Activated CD4-positive, alpha-beta T cell treated with anti-CD3 and anti-CD28 coated beads, Interleukin-2, amount 10 ng/mL, durations not matched to agents 7 days and 5 days (primary cell): ENCODE data around the gene RTL5. TPM values are rescaled to one million over a fixed set of nuclear protein-coding genes. Genes with fewer than 3 reads are reported as not detected.
A peak's percentile ranks its signal among the peaks of the same experiment; 100 is the strongest.

Experiments
- CTCF ChIA-PET: fragments of 350-600 bp; sonication (Branson Sonifier 250); formaldehyde crosslinking; loops from one replicate; lab custom pipeline; 2021; ENCODE audit warnings: antibody characterized with exemption; lab: Charles Lee
- POLR2A ChIA-PET: fragments of 350-600 bp; sonication (Branson Sonifier 250); formaldehyde crosslinking; loops from one replicate; lab custom pipeline; 2021; ENCODE audit warnings: antibody characterized with exemption; lab: Charles Lee
- DNase-seq: peaks from one replicate; pipeline ENCODE4 v3.0.0-alpha.2; 2020
- H3K27ac Mint-ChIP-seq: one replicate; pipeline ENCODE4 v1.8.0; 2021; ENCODE audit warnings: mild to moderate bottlenecking, moderate library complexity, mixed read lengths
- H3K27me3 Mint-ChIP-seq: one replicate; pipeline ENCODE4 v1.8.0; 2021; ENCODE audit warnings: mixed read lengths
- H3K36me3 Mint-ChIP-seq: one replicate; pipeline ENCODE4 v1.8.0; 2021; ENCODE audit warnings: low read depth, mixed read lengths
- H3K4me1 Mint-ChIP-seq: one replicate; pipeline ENCODE4 v1.8.0; 2021; ENCODE audit warnings: mixed read lengths
- H3K4me3 Mint-ChIP-seq: one replicate; pipeline ENCODE4 v1.8.0; 2021; ENCODE audit warnings: mild to moderate bottlenecking, moderate library complexity, mixed read lengths
- H3K9me3 Mint-ChIP-seq: one replicate; pipeline ENCODE4 v1.8.0; 2021; ENCODE audit warnings: mixed read lengths
- total RNA-seq, 2 experiments: library from RNA; stranded (reverse); gene quantifications; one replicate each; pipeline ENCODE4 v1.2.3, GENCODE V29; 2021

RTL5 gene
- total RNA-seq, 2 experiments from 2014 or later = 0.07 to 0.15 TPM

DNA sequence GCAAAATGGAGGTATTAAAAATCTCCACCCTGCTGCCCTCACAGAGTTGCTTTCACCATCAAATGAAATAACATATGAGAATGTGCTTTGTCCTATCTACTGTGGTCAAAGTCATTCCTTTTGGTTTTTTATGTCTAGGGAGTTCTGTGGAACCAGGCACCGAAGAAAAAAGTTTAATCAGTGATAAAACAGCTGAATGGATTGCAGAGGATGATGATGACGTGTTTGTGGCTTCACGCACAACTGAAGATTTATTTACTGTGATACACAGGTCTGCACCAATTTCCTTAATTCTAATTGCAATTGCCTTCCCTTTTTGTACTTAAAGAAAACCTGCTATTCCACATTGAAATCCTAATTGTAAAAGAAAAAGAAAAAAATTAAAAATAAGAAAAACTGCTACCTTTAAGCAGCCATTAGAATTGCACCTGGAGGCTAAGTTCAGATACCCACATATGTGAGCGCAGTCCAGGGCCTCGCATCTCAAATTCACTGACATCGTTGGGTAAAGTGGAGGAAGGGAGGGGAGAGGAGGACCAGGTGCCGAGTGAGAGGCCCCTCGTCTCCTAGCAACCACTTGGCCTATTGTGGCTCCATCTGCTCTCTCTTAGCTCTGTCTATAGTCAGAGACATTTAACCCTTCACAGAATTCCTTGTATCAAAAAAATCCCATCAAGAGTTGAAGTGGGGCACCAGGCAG, 10.5 kb upstream of the RTL5 start:
- Mint-ChIP-seq H3K27me3 (peaks cover 32% of the 10 kb centered on the region), H3K27ac (no peak overlapping the region), H3K9me3 (no peaks in the 10 kb centered on the region), H3K36me3 (no peaks in the 10 kb centered on the region), H3K4me3 (no peak overlapping the region), H3K4me1 (peaks cover 30% of the 10 kb centered on the region)
- ChIA-PET POLR2A (no interaction called here), CTCF (interaction anchor here (1.4 to 2.3 kb wide), 3 partner anchors 10 to 15 kb away, joined by 3 to 8 read pairs (median 3); no protein-coding TSS in a partner anchor)
- DNase-seq = no peak

DNA sequence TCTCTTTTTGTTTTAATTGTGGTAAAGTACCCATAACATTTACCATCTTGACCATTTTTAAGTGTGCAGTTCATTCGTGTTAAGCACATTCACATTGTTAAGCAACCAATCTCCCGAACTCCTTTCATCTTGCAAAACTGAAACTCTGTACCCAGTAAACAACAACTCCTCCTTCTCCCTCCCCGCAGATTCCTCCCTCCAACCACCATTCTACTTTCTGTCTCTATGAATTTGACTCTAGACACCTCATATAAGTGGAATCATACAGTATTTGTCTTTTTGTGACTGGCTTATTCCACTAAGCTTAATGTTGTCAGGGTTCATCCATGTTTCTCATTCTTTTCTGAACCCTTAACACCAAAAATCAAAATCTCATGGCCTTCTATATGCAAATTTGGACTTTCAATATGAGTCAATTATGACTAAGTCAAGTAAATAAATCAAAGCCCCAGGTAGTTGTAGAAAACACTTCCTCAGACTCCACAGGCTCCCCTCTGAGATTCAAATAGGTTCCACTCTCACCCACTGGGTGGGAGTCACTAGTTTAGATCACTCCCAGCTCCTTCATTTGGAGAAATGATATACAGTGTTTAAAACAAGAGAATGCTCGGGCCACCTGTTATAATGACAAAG, 9.8 kb upstream of the RTL5 start:
- CTCF ChIA-PET = interaction anchor here (1.2 to 2.3 kb wide), 4 partner anchors 8 to 14 kb away, joined by 3 to 8 read pairs (median 4); partner anchors contain the start of gene RTL5
- POLR2A ChIA-PET = no interaction called here
- H3K4me3 Mint-ChIP-seq = peak overlapping the region; percentile 43
- no peaks in the 10 kb centered on the region for H3K36me3 Mint-ChIP-seq
- peak overlapping the region; percentile 83 for H3K27ac Mint-ChIP-seq
- H3K9me3 Mint-ChIP-seq = no peaks in the 10 kb centered on the region
- peaks cover 31% of the 10 kb centered on the region for H3K27me3 Mint-ChIP-seq
- DNase-seq = peak; percentile 40
- peaks cover 30% of the 10 kb centered on the region for H3K4me1 Mint-ChIP-seq

DNA sequence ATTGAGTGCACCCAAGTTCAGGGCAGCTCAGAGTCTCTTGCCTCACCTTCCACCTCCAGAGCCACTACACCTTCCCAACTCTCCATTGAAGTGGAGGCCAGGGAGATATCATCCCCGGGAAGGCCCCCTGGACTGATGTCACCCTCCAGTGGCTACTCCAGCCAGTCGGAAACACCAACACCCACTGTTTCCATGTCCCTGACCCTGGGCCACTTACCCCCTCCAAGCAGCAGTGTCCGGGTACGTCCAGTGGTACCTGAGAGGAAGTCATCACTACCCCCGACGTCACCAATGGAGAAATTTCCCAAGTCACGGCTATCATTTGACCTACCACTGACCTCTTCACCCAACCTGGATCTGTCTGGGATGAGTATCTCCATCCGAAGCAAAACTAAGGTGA, 7.8 kb upstream of the RTL5 start:
- H3K27ac Mint-ChIP-seq = no peak overlapping the region
- H3K9me3 Mint-ChIP-seq = no peaks in the 10 kb centered on the region
- no peak overlapping the region for H3K4me3 Mint-ChIP-seq
- H3K27me3 Mint-ChIP-seq = peaks cover 35% of the 10 kb centered on the region
- ChIA-PET POLR2A (no interaction called here), CTCF (interaction anchor here (1.7 to 2.1 kb wide), 2 partner anchors 10 to 13 kb away, joined by 4 to 6 read pairs; no protein-coding TSS in a partner anchor)
- DNase-seq = no peak
- no peaks in the 10 kb centered on the region for H3K36me3 Mint-ChIP-seq
- peaks cover 30% of the 10 kb centered on the region for H3K4me1 Mint-ChIP-seq

DNA sequence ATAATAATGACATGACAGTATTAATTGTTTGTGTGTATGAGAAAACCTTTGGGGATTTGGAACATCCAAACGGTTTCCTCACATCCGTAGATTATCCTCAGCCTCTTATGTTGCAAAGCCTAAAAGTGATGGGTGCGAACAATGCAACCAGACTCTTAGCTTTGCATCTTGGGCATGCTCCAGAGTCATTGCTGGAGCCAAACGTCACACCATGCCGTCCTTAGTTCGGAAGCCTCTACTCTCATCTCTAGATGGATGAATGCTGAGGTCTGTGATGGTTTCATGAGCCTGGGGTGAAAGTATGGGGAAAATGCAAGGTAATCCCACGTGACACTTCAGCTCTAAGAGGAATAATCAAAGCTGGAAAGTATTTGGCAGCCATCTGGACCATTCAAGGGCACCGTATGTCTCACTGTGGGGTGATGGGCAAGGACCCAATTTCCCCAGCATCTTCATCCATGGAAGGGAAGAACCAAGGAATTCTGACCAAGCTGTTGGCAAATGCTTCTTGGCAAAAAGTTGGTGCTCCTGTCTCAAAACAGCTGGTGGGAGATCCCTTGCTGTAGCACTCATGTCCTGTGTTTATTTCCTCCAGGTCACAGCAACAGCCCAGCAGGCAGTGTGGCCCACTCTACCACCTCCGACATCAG, 6.3 kb upstream of the RTL5 start:
- Mint-ChIP-seq H3K4me1 (peaks cover 16% of the 10 kb centered on the region), H3K4me3 (no peak overlapping the region), H3K27me3 (peaks cover 46% of the 10 kb centered on the region), H3K36me3 (no peaks in the 10 kb centered on the region), H3K27ac (no peak overlapping the region), H3K9me3 (no peaks in the 10 kb centered on the region)
- ChIA-PET CTCF (interaction anchor here (1.7 kb wide), 1 partner anchor 11 kb away, joined by 6 read pairs; no protein-coding TSS in a partner anchor), POLR2A (no interaction called here)
- no peak for DNase-seq

DNA sequence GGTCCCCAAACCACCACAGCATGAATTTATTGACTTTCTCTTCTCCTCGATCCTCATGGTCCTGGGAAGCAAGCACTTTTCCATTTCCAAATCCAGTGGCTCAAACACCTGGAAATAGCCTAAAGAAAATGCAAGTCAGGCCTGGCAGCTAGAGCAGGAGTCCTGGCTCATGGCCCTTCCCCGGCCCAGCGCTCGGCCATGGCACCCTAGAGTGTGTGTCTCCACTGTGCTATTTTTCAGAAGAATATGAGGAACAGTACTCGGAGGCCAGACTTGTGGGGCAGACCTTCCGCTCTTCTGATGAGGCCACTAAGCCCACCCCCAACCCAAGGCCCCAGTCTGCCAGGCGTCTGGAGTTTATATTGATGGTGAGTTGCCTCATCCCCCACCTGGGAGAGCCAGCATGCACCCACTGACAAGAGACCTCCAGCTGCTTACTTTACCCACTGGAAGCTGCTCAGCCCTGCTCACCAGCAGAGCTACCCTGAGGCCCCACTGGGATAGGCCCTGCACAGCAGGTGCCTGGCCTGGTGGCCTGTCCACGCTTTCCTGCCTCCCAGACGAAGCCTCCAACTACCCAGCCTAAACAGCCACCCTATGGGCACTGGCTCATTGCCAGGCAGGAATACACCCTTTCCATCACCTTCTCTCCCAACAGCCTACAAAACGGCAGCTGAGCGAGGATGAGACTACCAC, 2.3 kb upstream of the RTL5 start:
- Mint-ChIP-seq H3K27me3 (peaks cover 62% of the 10 kb centered on the region), H3K4me3 (no peak overlapping the region), H3K9me3 (no peaks in the 10 kb centered on the region), H3K4me1 (peaks cover 3% of the 10 kb centered on the region), H3K27ac (no peak overlapping the region), H3K36me3 (no peaks in the 10 kb centered on the region)
- POLR2A ChIA-PET = no interaction called here
- no peak for DNase-seq
- CTCF ChIA-PET = interaction anchor here (1.0 to 1.6 kb wide), 2 partner anchors 31 to 59 kb away, joined by 3 read pairs; no protein-coding TSS in a partner anchor

DNA sequence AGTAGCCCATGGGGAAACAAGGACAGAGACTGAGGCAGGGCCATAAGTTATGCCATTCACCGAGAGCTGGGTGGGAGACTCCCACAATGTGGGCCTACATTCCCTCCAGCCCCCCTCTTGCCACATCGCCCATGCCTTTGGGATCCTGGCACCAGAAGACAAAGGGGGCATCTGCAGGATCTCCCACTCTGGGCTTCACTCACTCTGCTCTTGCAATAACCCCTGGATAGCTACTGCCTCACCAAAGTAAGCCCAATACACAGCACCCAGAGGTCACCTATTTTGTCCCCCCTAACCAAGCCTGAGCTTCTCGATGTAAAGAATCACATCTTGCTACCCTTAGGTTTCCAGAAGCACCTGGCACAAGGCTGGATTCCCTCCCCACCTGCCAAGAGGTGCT, 741 bp upstream of the RTL5 start:
- POLR2A ChIA-PET = no interaction called here
- H3K27me3 Mint-ChIP-seq = peaks cover 73% of the 10 kb centered on the region
- H3K9me3 Mint-ChIP-seq = no peaks in the 10 kb centered on the region
- peaks cover 3% of the 10 kb centered on the region for H3K4me1 Mint-ChIP-seq
- H3K4me3 Mint-ChIP-seq = no peak overlapping the region
- no peak overlapping the region for H3K27ac Mint-ChIP-seq
- H3K36me3 Mint-ChIP-seq = no peaks in the 10 kb centered on the region
- DNase-seq = no peak
- CTCF ChIA-PET = interaction anchor here (1.4 kb wide), 2 partner anchors 9 to 145 kb away, joined by 3 read pairs; partner anchors contain the start of gene RPS4X

DNA sequence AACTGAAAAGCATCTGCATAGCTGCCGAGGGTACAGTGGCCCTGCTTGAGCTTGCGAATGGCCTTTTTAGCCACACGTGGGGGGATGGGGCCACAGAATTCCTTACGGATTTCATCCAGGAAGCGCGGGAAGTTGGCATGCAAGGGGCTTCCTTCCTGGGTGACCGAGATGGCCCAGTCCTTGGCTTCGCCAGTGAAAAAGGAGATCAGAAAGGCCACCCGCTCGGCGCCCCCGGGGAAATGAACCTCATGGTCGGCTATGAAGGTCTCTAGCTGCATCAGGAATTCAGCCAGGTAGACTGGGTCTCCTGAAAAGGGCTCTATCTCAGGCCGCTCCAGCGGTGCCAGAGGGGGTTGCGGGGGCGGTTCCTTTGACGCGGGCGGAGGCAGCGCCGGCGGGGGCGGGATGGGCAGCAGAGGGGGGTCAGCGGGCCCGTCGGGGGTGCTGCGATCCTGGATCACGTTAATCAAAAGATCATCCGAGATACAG, 909 bp downstream of the RTL5 start:
- ChIA-PET CTCF (interaction anchor here (1.3 to 1.4 kb wide), 2 partner anchors 10 to 88 kb away, joined by 3 read pairs; no protein-coding TSS in a partner anchor), POLR2A (no interaction called here)
- Mint-ChIP-seq H3K4me1 (peaks cover 8% of the 10 kb centered on the region), H3K4me3 (no peak overlapping the region), H3K27ac (no peak overlapping the region), H3K36me3 (no peaks in the 10 kb centered on the region), H3K27me3 (peaks cover 67% of the 10 kb centered on the region), H3K9me3 (no peaks in the 10 kb centered on the region)
- DNase-seq = no peak

DNA sequence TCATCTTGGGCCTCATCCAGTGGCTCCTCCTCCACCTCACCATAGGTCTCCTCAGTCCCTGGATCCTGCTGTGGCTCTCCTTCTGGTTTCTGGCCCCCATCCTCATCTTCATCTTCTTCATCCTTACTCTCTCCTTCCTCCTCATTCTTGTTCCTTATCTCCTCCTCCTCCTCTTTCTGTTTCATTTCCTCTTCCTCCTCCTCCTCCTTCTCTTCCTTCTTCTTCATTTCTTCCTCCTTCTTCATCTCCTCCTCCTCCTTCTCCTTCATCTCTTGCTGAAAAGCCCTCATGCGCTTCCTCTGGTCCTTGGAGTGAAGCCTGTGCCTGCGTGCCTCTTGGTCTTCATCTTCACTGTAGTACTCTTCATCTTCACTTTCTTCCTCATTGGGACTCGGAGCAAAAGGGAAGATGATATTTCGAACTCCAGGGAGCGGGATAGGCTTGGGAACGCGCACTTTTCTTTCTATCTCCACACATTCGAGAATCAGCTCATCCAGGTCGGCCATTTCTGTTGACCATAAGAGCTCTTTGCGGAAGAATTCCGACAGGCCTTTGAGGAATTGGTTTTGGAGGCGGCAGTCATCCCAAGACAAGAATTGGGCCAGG, 1.5 kb downstream of the RTL5 start:
- Mint-ChIP-seq H3K4me1 (peaks cover 8% of the 10 kb centered on the region), H3K27me3 (peaks cover 65% of the 10 kb centered on the region), H3K4me3 (no peak overlapping the region), H3K27ac (no peak overlapping the region), H3K36me3 (no peaks in the 10 kb centered on the region), H3K9me3 (no peaks in the 10 kb centered on the region)
- ChIA-PET CTCF (no interaction called here), POLR2A (no interaction called here)
- DNase-seq = no peak

DNA sequence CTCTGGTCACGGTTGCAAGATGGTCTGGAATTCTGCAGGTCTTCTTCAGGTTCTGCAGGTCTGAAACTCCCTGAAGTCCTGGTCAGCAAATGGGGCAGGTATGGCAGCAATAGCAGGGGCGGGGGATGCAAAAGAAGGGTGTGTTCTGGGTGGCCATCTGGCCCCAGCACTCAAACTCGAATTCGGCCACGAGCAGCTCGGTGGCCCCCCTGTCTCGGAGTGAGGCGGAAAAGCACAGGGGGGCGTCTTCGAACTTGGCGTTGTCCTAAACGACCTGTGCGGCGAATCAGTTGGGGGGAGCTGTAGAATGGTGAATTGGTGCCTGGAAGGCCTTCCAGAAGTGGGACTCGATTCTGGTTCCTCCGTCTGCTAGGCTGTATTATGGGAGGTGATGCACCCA, 2.1 kb downstream of the RTL5 start:
- H3K9me3 Mint-ChIP-seq = no peaks in the 10 kb centered on the region
- H3K27ac Mint-ChIP-seq = no peak overlapping the region
- DNase-seq = no peak
- peaks cover 8% of the 10 kb centered on the region for H3K4me1 Mint-ChIP-seq
- no peaks in the 10 kb centered on the region for H3K36me3 Mint-ChIP-seq
- POLR2A ChIA-PET = no interaction called here
- CTCF ChIA-PET = no interaction called here
- H3K4me3 Mint-ChIP-seq = no peak overlapping the region
- peaks cover 65% of the 10 kb centered on the region for H3K27me3 Mint-ChIP-seq

DNA sequence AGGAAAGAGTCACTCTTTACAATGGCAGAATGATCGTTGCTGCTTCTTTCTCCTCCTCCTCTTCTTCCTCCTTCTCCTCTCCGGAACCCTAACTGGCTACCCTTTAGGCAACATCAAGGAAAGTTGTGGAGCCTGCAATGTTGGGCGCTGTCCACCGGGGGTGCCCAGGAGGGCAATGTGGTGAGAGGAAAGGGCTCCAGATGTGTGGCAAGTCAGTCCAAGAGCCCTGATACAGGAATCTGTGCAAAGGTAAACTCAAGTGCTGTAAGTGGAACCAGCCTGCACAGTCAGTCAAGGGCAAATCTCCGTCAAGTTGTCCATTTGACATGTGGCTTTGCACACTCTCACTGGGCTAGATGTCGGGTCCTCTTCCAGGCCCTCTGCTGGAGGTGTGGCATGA, 2.8 kb downstream of the RTL5 start:
- Mint-ChIP-seq H3K27me3 (peaks cover 59% of the 10 kb centered on the region), H3K27ac (no peak overlapping the region), H3K4me3 (no peak overlapping the region), H3K9me3 (no peaks in the 10 kb centered on the region), H3K4me1 (peaks cover 10% of the 10 kb centered on the region), H3K36me3 (no peaks in the 10 kb centered on the region)
- ChIA-PET POLR2A (no interaction called here), CTCF (interaction anchor here (1.2 to 1.4 kb wide), 2 partner anchors 23 to 88 kb away, joined by 3 to 4 read pairs; no protein-coding TSS in a partner anchor)
- no peak for DNase-seq

DNA sequence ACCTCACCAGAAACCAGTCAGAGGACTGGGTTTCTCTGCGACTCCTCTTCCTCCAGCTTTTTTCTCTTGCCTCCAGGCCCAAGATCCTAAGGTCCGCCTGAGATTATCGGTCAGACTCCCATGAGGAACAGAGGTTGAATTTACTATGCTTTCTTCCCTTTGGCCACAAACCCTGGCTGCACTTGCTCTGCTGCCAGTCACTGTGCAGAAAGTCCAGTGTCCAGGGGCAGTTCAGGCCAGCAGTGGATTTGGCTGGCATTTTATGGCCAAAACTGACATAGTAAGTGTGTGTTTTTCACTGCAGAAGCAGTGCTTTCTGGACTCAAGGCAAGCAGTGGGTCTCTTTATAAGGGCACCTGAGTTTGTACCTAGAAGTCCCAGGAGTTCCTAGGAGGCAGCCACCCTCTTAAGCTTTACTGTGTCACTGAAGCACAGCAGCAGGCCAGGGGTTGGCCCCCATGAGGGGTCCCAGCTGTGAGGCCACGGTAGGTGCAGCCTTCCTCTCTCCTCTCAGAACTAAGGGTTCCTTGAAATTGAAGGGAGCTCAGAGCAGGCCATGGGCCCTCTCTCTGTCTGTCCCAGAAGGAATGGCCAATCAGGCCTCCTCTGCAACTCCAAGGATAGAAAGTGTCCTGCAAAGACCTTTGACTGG, 3.4 kb downstream of the RTL5 start:
- ChIA-PET CTCF (interaction anchor here (0.9 to 2.0 kb wide), 4 partner anchors 14 to 88 kb away, joined by 3 to 8 read pairs (median 4); no protein-coding TSS in a partner anchor), POLR2A (no interaction called here)
- Mint-ChIP-seq H3K27ac (no peak overlapping the region), H3K4me3 (no peak overlapping the region), H3K36me3 (no peaks in the 10 kb centered on the region), H3K27me3 (peaks cover 54% of the 10 kb centered on the region), H3K9me3 (no peaks in the 10 kb centered on the region), H3K4me1 (peaks cover 10% of the 10 kb centered on the region)
- DNase-seq = no peak
